ENCODE measurements around the gene COX10. TPM values are rescaled to one million over a fixed set of nuclear protein-coding genes. Genes with fewer than 3 reads are reported as not detected.

Gene COX10
- total RNA-seq, 2 experiments from 2014 or later = 26.0 to 28.6 TPM

DNA sequence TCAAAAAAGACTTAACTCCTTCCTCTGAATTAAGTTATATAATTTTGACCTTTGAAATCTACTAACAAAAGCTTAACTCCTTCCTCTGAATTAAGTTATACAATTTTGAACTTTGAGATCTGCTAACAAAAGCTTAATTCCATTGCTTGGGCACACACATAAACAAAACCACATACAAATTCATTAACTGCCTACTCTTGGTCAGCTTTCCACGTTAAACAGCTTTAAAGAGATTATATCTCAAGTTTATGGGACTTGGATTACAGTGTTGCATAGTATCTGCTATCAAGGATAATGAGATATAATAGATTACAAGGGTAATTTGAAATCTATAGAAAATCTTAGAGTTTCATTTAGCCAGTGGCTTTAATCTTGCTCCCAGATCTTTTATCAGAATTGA lies 23.5 kb downstream of the COX10 start:
- ChIA-PET POLR2A (no interaction called here), CTCF (no interaction called here)
- Mint-ChIP-seq H3K4me1 (ENCODE audit: low read depth) (peaks cover 40% of the 10 kb centered on the region), H3K9me3 (no peaks in the 10 kb centered on the region), H3K27me3 (no peaks in the 10 kb centered on the region), H3K4me3 (no peak overlapping the region), H3K36me3 (ENCODE audit: low read depth) (peaks cover 9% of the 10 kb centered on the region), H3K27ac (no peak overlapping the region)
- DNase-seq = no peak
- intact Hi-C loops (cut with micrococcal nuclease) = no loop called here
- ATAC-seq = no peak
- TF ChIP-seq CTCF (IDR thresholded peaks at IDR 0.05) = no peak

GRCh38 chr17:14094676-14095601 lies 25.6 kb downstream of the COX10 start:
- POLR2A ChIA-PET = no interaction called here
- no peak for TF ChIP-seq CTCF (IDR thresholded peaks at IDR 0.05)
- ATAC-seq = no peak
- CTCF ChIA-PET = no interaction called here
- peaks cover 4% of the 10 kb centered on the region for H3K36me3 Mint-ChIP-seq (ENCODE audit: low read depth)
- H3K9me3 Mint-ChIP-seq = no peaks in the 10 kb centered on the region
- no peaks in the 10 kb centered on the region for H3K27me3 Mint-ChIP-seq
- DNase-seq = no peak
- intact Hi-C loops (cut with micrococcal nuclease) = no loop called here
- peaks cover 25% of the 10 kb centered on the region for H3K4me1 Mint-ChIP-seq (ENCODE audit: low read depth)
- no peak overlapping the region for H3K4me3 Mint-ChIP-seq
- H3K27ac Mint-ChIP-seq = no peak overlapping the region

DNA sequence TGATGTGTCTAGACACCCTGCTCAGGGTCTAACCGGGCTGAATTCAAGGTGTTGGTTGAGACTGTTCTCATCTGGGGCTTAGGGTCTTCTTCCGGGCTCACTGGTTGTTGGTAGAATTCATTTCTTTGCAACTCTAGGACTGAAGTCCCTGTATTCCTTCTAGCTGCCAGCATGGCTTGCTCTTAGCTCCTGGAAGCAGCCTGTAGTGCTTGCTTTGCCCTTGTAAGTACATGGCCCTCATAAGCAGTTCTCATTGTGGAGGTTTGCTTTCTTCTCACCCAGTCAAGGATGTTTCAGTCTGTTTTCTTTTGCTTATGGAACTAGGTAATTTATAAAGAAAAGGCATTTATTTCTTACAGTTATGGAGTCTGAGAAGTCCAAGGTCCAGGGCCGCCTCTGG lies 26.3 kb downstream of the COX10 start:
- CTCF ChIA-PET = no interaction called here
- no peak overlapping the region for H3K27ac Mint-ChIP-seq
- intact Hi-C loops (cut with micrococcal nuclease) = no loop called here
- no peak for TF ChIP-seq CTCF (IDR thresholded peaks at IDR 0.05)
- H3K4me1 Mint-ChIP-seq (ENCODE audit: low read depth) = peaks cover 23% of the 10 kb centered on the region
- DNase-seq = no peak
- no peaks in the 10 kb centered on the region for H3K9me3 Mint-ChIP-seq
- H3K36me3 Mint-ChIP-seq (ENCODE audit: low read depth) = peaks cover 4% of the 10 kb centered on the region
- POLR2A ChIA-PET = no interaction called here
- no peak overlapping the region for H3K4me3 Mint-ChIP-seq
- no peak for ATAC-seq
- no peaks in the 10 kb centered on the region for H3K27me3 Mint-ChIP-seq

GRCh38 chr17:14098246-14098645 lies 28.9 kb downstream of the COX10 start:
- DNase-seq = no peak
- Mint-ChIP-seq H3K4me3 (no peak overlapping the region), H3K27me3 (no peaks in the 10 kb centered on the region), H3K4me1 (ENCODE audit: low read depth) (peaks cover 7% of the 10 kb centered on the region), H3K27ac (no peak overlapping the region), H3K36me3 (ENCODE audit: low read depth) (peaks cover 16% of the 10 kb centered on the region), H3K9me3 (no peaks in the 10 kb centered on the region)
- intact Hi-C loops (cut with micrococcal nuclease) = no loop called here
- ChIA-PET POLR2A (no interaction called here), CTCF (interaction anchor here (1.1 kb wide), 1 partner anchor 27 kb away, joined by 3 read pairs; no protein-coding TSS in a partner anchor)
- ATAC-seq = no peak
- no peak for TF ChIP-seq CTCF (IDR thresholded peaks at IDR 0.05)

- Mint-ChIP-seq H3K27me3 (no peaks in the 10 kb centered on the region), H3K4me1 (ENCODE audit: low read depth) (peaks cover 4% of the 10 kb centered on the region), H3K36me3 (ENCODE audit: low read depth) (peaks cover 25% of the 10 kb centered on the region), H3K4me3 (no peak overlapping the region), H3K9me3 (no peaks in the 10 kb centered on the region), H3K27ac (no peak overlapping the region)
- CTCF ChIA-PET = no interaction called here
- POLR2A ChIA-PET = no interaction called here
- intact Hi-C loops (cut with micrococcal nuclease) = no loop called here
- no peak for TF ChIP-seq CTCF (IDR thresholded peaks at IDR 0.05)
- DNase-seq (no peak), ATAC-seq (no peak)
Measured at GRCh38 chr17:14101976-14102375, 32.7 kb downstream of the COX10 start.

Data from activated CD8-positive, alpha-beta T cell treated with anti-CD3 and anti-CD28 coated beads for 36 hours (primary cell).